GM18507 (cell line): ENCODE measurements around the gene GRK5.
A peak's percentile ranks its signal among the peaks of the same experiment; 100 is the strongest.

Experiments
- DNase-seq: peaks from one replicate; pipeline ENCODE4 v3.0.0; 2011; ENCODE audit warnings: low read depth; ENCODE audit not compliant: insufficient read length; ENCODE audit errors: extremely low spot score
- FAIRE-seq: peaks from 2 replicates; lab custom pipeline; 2011; peaks lifted over from hg19 to GRCh38; lab: Jason Lieb, UNC

GRK5 gene

GRCh38 chr10:119497243-119497642, 289.9 kb downstream of the GRK5 start:
- DNase-seq (no peak), FAIRE-seq (no peak)

- DNase-seq (no peak), FAIRE-seq (no peak)
Measured at GRCh38 chr10:119498889-119499676, 291.7 kb downstream of the GRK5 start.

- DNase-seq: no peak
- FAIRE-seq: no peak
Measured at GRCh38 chr10:119499677-119500002, 292.3 kb downstream of the GRK5 start.

GRCh38 chr10:119500123-119500795, 292.9 kb downstream of the GRK5 start:
- FAIRE-seq: no peak
- DNase-seq: no peak

- FAIRE-seq (no peak), DNase-seq (no peak)
Measured at GRCh38 chr10:119500821-119501220, 293.4 kb downstream of the GRK5 start.

GRCh38 chr10:119501690-119502089, 294.3 kb downstream of the GRK5 start:
- DNase-seq (no peak), FAIRE-seq (peak; percentile 65)

GRCh38 chr10:119502209-119502608, 294.8 kb downstream of the GRK5 start:
- peak; percentile 42 for FAIRE-seq

GRCh38 chr10:119502618-119503155, 295.3 kb downstream of the GRK5 start:
- DNase-seq (no peak), FAIRE-seq (no peak)

More at GRCh38 chr10:119502209-119502608, 294.8 kb downstream of the GRK5 start:
- no peak for DNase-seq

GRCh38 chr10:119503821-119504220, 296.4 kb downstream of the GRK5 start:
- no peak for DNase-seq
- no peak for FAIRE-seq

GRCh38 chr10:119504651-119505050, 297.3 kb downstream of the GRK5 start:
- no peak for DNase-seq
- no peak for FAIRE-seq

GRCh38 chr10:119505131-119505551, 297.8 kb downstream of the GRK5 start:
- DNase-seq (no peak), FAIRE-seq (no peak)
